HEK293 (cell line): ENCODE results near the gene BAG2.

Source experiments
- CTCF ChIA-PET: fragments of 350-600 bp; formaldehyde crosslinking; extraction: SDS; loops from one replicate; lab custom pipeline; 2021; ENCODE audit warnings: antibody characterized with exemption; lab: Yijun Ruan, JAX
- POLR2A ChIA-PET: fragments of 300-600 bp; formaldehyde crosslinking; extraction: SDS; loops from one replicate; lab custom pipeline; 2020; ENCODE audit warnings: antibody characterized with exemption, inconsistent platforms; lab: Yijun Ruan, JAX
- H3K27ac ChIP-seq: fragments of 200-500 bp; sonication (Bioruptor generic); 2 replicates; pipeline ENCODE4 v1.5.1; 2014; ENCODE audit warnings: low read depth, low read length, control low read depth, inconsistent platforms; ENCODE audit errors: extremely low read depth
- H3K36me3 ChIP-seq, 2 experiments: fragments of 200-500 bp in 1 of 2; sonication (Bioruptor generic) in 1 of 2; 1 replicate in 1 of 2; 2 replicates in 1 of 2; pipeline ENCODE4 v1.5.1; 2014 to 2017; ENCODE audit warnings: inconsistent platforms in 2 of 2, low read length in 2 of 2; ENCODE audit not compliant: control insufficient read depth in 2 of 2, insufficient read depth in 1 of 2
- H3K4me1 ChIP-seq: fragments of 200-500 bp; sonication (Bioruptor generic); 2 replicates; pipeline ENCODE4 v1.5.1; 2014; ENCODE audit warnings: mild to moderate bottlenecking, low read length, inconsistent platforms; ENCODE audit not compliant: control insufficient read depth, insufficient read depth
- H3K4me3 ChIP-seq: 2 replicates; pipeline ENCODE4 v1.5.1; 2011; ENCODE audit warnings: low read depth, mild to moderate bottlenecking, control low read depth, low read length, moderate library complexity
- H3K9me3 ChIP-seq: fragments of 200-500 bp; sonication (Bioruptor generic); 2 replicates; pipeline ENCODE4 v1.5.1; 2014; ENCODE audit warnings: low read depth, low read length, inconsistent platforms; ENCODE audit not compliant: control insufficient read depth, insufficient read depth
- KLF10 ChIP-seq: fragments of 450-650 bp; IDR thresholded peaks from 2 replicates; pipeline ENCODE4 v1.5.1; 2018; ENCODE audit warnings: missing biosample characterization, mild to moderate bottlenecking, missing genetic modification characterization
- KLF8 ChIP-seq: fragments of 450-650 bp; formaldehyde crosslinking; IDR thresholded peaks from 2 replicates; pipeline ENCODE4 v1.5.1; 2016; ENCODE audit warnings: missing biosample characterization, missing genetic modification characterization
- MZF1 ChIP-seq: fragments of 450-650 bp; formaldehyde crosslinking; IDR thresholded peaks from 2 replicates; pipeline ENCODE4 v1.5.1; 2017; ENCODE audit warnings: missing biosample characterization, missing genetic modification characterization, borderline replicate concordance
- PRDM6 ChIP-seq: fragments of 450-650 bp; formaldehyde crosslinking; IDR thresholded peaks from 2 replicates; pipeline ENCODE4 v1.5.1; 2017; ENCODE audit warnings: missing biosample characterization, missing genetic modification characterization
- ZBTB17 ChIP-seq: fragments of 450-650 bp; formaldehyde crosslinking; IDR thresholded peaks from 2 replicates; pipeline ENCODE4 v1.5.1; 2016; ENCODE audit warnings: missing biosample characterization, missing genetic modification characterization
- ZBTB44 ChIP-seq: fragments of 450-650 bp; IDR thresholded peaks from 2 replicates; pipeline ENCODE4 v1.5.1; 2018; ENCODE audit warnings: missing biosample characterization, mild to moderate bottlenecking, missing genetic modification characterization
- ZBTB48 ChIP-seq: fragments of 450-650 bp; formaldehyde crosslinking; IDR thresholded peaks from 2 replicates; pipeline ENCODE4 v1.5.1; 2016; ENCODE audit warnings: missing biosample characterization, missing genetic modification characterization
- ZBTB7A ChIP-seq: fragments of 450-650 bp; formaldehyde crosslinking; IDR thresholded peaks from 2 replicates; pipeline ENCODE4 v1.5.1; 2016; ENCODE audit warnings: low read depth, missing biosample characterization, missing genetic modification characterization
- ZFP3 ChIP-seq: fragments of 450-650 bp; formaldehyde crosslinking; IDR thresholded peaks from 2 replicates; pipeline ENCODE4 v1.5.1; 2016; ENCODE audit warnings: low read depth, missing biosample characterization, missing genetic modification characterization
- ZNF140 ChIP-seq: fragments of 450-650 bp; formaldehyde crosslinking; IDR thresholded peaks from 2 replicates; pipeline ENCODE4 v1.5.1; 2016; ENCODE audit warnings: missing biosample characterization, missing genetic modification characterization
- ZNF148 ChIP-seq: fragments of 450-650 bp; formaldehyde crosslinking; IDR thresholded peaks from 2 replicates; pipeline ENCODE4 v1.5.0; 2017; ENCODE audit warnings: missing biosample characterization, missing genetic modification characterization, borderline replicate concordance
- ZNF169 ChIP-seq: fragments of 450-650 bp; formaldehyde crosslinking; IDR thresholded peaks from 2 replicates; pipeline ENCODE4 v1.5.1; 2016; ENCODE audit warnings: missing biosample characterization, missing genetic modification characterization
- ZNF174 ChIP-seq: fragments of 450-650 bp; formaldehyde crosslinking; IDR thresholded peaks from 2 replicates; pipeline ENCODE4 v1.5.0; 2017; ENCODE audit warnings: missing biosample characterization, mild to moderate bottlenecking, missing genetic modification characterization
- ZNF24 ChIP-seq: fragments of 450-650 bp; formaldehyde crosslinking; IDR thresholded peaks from 2 replicates; pipeline ENCODE4 v1.5.1; 2016; ENCODE audit warnings: missing biosample characterization, missing genetic modification characterization
- ZNF335 ChIP-seq: fragments of 450-650 bp; formaldehyde crosslinking; conservative IDR thresholded peaks from 2 replicates; pipeline ENCODE4 v1.5.1; 2016; ENCODE audit warnings: missing biosample characterization, missing genetic modification characterization
- ZNF558 ChIP-seq: fragments of 450-650 bp; formaldehyde crosslinking; IDR thresholded peaks from 2 replicates; pipeline ENCODE4 v1.5.1; 2016; ENCODE audit warnings: missing biosample characterization, missing genetic modification characterization
- ZNF777 ChIP-seq: fragments of 450-650 bp; formaldehyde crosslinking; IDR thresholded peaks from 2 replicates; pipeline ENCODE4 v1.5.1; 2017; ENCODE audit warnings: missing biosample characterization, missing genetic modification characterization, borderline replicate concordance

Gene BAG2

DNA sequence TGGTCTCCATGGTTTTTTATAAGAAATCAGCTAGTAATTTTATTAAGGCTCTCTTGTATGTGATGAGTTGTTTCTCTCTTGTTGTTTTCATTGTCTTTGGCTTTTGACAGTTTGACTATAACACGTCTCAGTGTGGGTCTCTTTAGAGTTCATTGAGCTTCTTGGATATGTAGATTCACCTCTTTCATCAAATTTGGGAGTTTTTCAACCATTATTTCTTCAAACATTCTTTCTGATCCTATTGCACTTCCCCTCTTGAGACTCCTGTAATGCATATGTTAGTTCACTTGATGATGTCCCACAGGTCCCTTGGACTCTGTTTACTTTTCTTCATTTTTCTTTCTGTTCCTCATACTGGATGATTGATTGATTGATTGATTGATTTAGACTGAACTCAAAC is 7.0 kb upstream of the BAG2 start:
- TF ChIP-seq ZNF148 = no peak
- TF ChIP-seq ZBTB7A (tag by site-specific recombination) = no peak
- TF ChIP-seq ZNF558 (tag by site-specific recombination) = peak; percentile 100
- TF ChIP-seq ZNF24 (tag by site-specific recombination) = no peak
- TF ChIP-seq, all 188 proteins: peak for 1
- peaks cover 8 to 9% of the 10 kb centered on the region in 2 experiments for H3K36me3 ChIP-seq
- H3K4me1 ChIP-seq = no peaks in the 10 kb centered on the region

GRCh38 chr6:57173056-57173885 is 1.1 kb downstream of the BAG2 start:
- CTCF ChIA-PET = interaction anchor here (0.9 to 2.1 kb wide), 4 partner anchors 46 to 270 kb away, joined by 3 to 8 read pairs (median 4); partner anchors contain the start of gene PRIM2
- H3K4me1 ChIP-seq = peaks cover 14% of the 10 kb centered on the region; the same call in 1 of the 2 replicates
- H3K36me3 ChIP-seq = peaks cover 3 to 5% of the 10 kb centered on the region in 2 experiments; a peak in 2 of 3 replicates
- peak; percentile 6; the same call in 1 of the 2 replicates for TF ChIP-seq ZNF335
- TF ChIP-seq KLF10 (tag by site-specific recombination) = 0 out of 2 replicates have a peak, but pooled peaks have one; percentile 11
- TF ChIP-seq ZFP3 (tag by site-specific recombination) = no peak
- peak; percentile 64 for TF ChIP-seq ZBTB48
- TF ChIP-seq KLF8 (tag by site-specific recombination) = no peak
- TF ChIP-seq ZNF140 (tag by site-specific recombination) = no peak
- TF ChIP-seq ZBTB17 (tag by site-specific recombination) = 0 out of 2 replicates have a peak, but pooled peaks have one; percentile 16
- no peak for TF ChIP-seq MZF1 (tag by site-specific recombination)
- no peak for TF ChIP-seq ZBTB44
- no peak for TF ChIP-seq ZNF777 (tag by site-specific recombination)
- TF ChIP-seq ZNF169 = no peak
- TF ChIP-seq ZNF174 (tag by site-specific recombination) = no peak
- TF ChIP-seq PRDM6 (tag by site-specific recombination) = peak; percentile 52; the same call in 1 of the 2 replicates
- no peaks in the 10 kb centered on the region for H3K9me3 ChIP-seq
- POLR2A ChIA-PET = interaction anchor here (2.3 kb wide), 1 partner anchor 48 kb away, joined by 15 read pairs; the partner anchor contains the start of gene RAB23
- H3K4me3 ChIP-seq = peak overlapping the region; percentile 65
- peak overlapping the region; percentile 92 for H3K27ac ChIP-seq

More for the DNA sequence above, 7.0 kb upstream of the BAG2 start:
- H3K27ac ChIP-seq = no peak overlapping the region
- POLR2A ChIA-PET = no interaction called here
- no peaks in the 10 kb centered on the region for H3K9me3 ChIP-seq
- H3K4me3 ChIP-seq = no peak overlapping the region
- CTCF ChIA-PET = no interaction called here
